Fibroblast of the conjunctiva (primary cell): ENCODE results near the gene ATG9B.
"Not testable (repeated sequence)": the region's sequence is repeated elsewhere in the genome, so short reads cannot be mapped to it uniquely, and the experiment has no call there.

Source experiments
- DNase-seq: peaks from one replicate; pipeline ENCODE4 v3.0.0-alpha.2; 2010; ENCODE audit warnings: low read depth

ATG9B gene

DNA sequence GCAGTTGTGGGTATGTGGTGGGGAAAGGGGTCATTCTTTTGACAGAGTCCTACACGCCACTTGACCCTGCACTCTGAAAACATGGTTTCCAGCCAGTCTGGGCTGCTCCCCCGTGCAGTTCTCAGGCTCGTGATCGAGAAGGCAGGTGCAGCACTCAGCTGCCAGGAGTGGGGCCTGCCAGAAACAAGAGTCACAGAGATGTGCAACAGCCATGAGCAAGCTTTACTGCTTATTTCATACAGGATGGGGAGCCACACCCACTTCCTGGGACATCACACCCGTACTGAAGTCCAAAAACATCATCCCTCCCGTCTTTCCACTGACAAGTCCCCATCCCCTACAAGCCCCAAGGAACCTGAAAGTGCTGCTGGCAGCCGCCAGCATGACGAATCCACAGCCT, 9.3 kb downstream of the ATG9B start:
- DNase-seq, result no peak

DNA sequence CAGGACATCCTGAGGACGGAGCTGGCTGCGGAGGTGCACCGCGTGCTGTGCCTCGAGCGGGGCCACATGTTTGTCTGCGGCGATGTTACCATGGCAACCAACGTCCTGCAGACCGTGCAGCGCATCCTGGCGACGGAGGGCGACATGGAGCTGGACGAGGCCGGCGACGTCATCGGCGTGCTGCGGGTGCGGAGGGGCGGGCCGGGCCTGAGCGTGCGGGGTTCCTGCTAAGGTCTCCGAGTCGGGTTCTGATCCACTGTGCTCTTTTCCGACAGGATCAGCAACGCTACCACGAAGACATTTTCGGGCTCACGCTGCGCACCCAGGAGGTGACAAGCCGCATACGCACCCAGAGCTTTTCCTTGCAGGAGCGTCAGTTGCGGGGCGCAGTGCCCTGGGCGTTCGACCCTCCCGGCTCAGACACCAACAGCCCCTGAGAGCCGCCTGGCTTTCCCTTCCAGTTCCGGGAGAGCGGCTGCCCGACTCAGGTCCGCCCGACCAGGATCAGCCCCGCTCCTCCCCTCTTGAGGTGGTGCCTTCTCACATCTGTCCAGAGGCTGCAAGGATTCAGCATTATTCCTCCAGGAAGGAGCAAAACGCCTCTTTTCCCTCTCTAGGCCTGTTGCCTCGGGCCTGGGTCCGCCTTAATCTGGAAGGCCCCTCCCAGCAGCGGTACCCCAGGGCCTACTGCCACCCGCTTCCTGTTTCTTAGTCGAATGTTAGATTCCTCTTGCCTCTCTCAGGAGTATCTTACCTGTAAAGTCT, 10.4 kb downstream of the ATG9B start:
- peak; percentile 65 for DNase-seq

DNA sequence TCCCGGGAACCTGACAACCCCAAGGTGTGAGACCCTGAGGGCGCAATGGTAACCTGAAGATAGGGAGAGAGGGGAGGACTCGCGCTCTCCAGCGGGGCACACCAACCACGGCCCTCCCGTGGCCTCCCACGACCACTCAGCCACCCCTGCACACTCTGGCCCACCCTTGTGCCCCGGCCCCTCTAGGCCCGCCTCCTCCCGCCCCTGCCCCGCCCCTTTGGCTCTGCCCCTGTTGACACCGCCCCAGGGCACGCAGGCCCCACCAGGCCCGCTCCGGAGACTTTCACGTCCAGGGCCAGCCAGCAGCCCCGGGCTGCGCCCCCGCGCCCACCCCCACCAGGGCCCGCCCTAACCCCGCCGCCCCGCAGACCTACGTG, 10.9 kb downstream of the ATG9B start:
- no peak for DNase-seq

DNA sequence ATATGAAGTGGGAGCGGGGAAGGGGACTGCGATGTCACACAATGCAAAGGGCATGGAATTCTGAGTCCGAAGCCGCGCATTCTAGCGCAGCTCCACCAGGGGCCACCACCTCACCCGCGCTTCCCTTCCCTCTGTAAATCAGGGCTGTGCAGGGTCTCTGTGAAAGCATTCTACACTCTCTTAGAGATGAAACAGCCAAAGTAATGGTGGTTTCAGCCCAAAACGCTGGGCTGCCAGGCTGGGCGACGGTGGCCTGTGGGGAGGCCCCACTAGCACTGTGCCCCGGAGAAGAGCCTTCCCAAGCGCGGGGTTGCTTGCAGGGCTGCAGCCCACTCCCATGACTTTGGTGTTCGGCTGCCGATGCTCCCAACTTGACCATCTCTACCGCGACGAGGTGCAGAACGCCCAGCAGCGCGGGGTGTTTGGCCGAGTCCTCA, 11.4 kb downstream of the ATG9B start:
- DNase-seq, result no peak

DNA sequence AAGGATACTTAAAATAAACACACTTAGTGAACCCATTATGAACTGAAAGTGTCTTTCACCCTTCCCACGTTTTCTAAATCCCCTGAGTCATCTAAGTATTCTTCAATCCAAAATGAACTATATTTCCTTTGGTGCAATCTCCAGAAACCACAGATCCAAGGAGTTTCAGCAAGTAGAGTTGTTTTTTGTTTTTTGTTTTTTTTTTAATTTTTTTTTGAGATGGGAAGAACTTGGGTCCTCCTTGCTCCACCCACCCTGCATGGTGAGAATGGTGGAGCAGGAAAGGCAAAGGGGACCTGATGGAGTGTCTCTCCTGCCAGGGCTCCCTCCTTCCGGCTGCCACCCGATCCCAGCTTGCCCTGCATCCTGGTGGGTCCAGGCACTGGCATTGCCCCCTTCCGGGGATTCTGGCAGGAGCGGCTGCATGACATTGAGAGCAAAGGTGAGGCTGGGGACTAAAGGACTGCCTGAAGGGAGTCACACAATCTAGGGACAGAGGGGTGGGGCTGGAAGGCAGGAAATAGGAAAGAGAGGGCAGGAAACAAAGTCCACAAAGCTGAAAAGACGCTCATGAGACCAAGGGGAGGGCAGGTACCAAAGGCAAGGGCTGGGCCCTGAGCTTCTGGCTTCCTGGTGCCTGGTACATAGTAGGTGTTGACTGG, 12.1 kb downstream of the ATG9B start:
- no peak for DNase-seq

DNA sequence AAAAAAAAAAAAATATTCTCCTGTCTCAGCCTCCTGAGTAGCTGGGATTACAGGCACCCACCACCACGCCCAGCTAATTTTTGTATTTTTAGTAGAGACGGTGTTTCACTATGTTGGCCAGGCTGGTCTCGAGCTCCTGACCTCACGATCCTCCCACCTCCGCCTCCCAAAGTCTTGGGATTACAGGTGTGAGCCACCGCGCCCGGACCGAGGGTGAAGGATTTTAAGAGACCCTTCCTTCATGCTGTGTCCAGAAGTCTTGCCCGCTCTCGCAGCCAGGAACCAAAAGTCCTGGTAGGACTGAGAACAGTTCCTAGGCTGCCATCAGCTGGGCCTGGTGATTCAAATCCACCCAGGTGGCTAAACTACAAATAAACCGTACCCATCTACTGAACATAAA, 12.7 kb downstream of the ATG9B start:
- not testable (repeated sequence) for DNase-seq

DNA sequence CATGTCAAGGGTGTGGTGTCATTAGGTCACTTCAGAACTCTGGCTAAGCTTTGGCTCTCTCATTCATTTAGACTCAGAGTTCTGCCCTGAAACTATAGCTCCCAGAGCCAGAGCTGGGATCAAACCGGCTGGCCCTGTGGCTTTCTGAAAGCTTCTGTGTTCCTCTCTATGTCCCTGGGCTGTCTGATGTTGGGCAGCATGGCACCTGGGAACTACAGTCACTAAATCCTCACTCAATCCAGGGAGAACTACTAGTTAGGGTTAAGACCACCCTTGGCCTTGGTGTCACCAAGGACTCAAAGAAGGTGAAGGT, 13.2 kb downstream of the ATG9B start:
- no peak for DNase-seq

DNA sequence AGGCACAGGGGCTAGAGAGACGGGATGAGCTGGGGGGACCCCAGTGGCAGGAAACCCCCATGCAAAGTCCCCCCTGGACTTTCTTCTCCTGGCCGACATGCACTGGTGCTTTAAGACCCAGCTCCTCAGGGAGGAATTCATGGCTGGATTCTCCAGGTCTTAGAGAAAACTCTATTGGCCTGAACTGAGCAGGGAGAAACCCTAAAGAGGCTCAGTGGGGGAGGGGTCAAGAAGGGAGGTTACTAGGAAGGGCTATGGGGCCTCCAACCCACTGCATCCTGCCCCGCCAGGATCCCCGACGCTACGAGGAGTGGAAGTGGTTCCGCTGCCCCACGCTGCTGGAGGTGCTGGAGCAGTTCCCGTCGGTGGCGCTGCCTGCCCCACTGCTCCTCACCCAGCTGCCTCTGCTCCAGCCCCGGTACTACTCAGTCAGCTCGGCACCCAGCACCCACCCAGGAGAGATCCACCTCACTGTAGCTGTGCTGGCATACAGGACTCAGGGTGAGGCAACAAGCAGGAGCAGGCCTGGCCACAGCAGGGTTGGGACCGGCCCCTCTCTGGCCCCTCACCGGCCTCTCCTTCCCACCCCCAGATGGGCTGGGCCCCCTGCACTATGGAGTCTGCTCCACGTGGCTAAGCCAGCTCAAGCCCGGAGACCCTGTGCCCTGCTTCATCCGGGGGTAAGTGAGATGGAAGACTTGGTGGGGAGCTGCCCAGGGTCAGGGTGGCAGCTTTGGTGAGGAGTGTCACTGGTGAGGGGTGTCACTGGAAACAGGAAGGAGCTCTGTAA, 13.8 kb downstream of the ATG9B start:
- DNase-seq, result no peak

DNA sequence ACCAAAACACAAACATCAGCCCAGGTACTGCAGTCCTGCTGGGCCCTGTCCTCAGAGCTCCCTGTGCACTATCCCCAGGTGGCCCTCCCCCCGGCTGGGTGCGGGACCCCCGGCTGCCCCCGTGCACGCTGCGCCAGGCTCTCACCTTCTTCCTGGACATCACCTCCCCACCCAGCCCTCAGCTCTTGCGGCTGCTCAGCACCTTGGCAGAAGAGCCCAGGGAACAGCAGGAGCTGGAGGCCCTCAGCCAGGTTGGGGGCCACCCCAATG, 14.3 kb downstream of the ATG9B start:
- no peak for DNase-seq

DNA sequence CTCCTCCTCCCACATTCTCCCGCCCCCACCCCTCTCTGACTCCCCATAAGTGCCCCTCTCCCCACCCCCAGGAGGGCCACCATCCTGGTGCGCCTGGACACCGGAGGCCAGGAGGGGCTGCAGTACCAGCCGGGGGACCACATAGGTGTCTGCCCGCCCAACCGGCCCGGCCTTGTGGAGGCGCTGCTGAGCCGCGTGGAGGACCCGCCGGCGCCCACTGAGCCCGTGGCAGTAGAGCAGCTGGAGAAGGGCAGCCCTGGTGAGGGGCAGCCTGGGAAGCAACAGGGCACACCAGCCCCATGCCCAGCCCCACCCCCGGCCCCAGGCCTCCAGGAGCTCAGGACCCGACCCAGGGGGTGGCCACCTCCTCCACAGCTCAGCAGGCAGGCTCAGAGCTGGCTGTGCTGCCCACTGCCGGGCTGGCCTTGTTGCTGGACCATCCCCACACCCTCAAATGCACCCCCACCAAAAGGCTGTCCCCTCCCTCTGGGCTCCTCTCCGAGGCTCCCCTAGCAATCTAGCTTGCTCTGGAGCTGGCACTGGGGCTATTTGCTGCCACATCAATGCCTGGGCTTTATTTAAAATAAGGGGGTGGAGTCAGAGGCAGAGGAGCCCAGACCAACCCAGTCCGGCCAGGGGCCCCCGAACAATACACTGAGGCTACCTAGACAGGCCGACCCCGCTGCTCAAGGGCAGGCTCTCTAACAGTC, 14.8 kb downstream of the ATG9B start:
- no peak for DNase-seq

DNA sequence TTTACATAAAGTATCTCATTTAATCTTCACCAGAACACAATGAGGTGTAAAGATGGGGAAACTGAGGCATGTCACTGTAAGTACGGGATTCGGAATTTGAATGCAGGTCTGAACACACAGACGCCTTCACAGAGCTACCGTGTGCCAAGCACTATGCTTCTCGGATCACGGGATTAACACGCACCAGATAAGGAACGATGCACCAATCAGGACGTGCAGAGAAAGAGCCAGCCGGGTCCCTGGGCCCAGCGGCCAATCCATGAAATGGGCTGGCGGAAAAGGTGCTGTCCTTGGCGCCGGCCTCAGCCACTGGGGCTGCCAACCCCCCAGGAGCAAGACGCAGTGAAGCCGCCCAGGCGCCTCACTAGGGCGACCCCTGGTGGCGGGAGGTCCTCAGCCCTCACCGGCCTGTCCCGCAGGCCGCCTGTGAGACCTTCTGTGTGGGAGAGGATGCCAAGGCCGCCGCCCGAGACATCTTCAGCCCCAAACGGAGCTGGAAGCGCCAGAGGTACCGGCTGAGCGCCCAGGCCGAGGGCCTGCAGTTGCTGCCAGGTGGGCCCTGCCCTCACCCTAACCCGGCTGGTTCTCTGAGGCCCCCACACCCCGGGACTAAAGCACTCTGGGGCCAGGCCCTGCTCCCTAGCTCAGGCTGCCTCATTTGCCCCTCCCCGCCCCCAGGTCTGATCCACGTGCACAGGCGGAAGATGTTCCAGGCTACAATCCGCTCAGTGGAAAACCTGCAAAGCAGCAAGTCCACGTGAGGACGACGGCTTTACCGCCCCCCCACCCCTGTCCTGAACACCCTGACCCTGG, 15.6 kb downstream of the ATG9B start:
- no peak for DNase-seq

DNA sequence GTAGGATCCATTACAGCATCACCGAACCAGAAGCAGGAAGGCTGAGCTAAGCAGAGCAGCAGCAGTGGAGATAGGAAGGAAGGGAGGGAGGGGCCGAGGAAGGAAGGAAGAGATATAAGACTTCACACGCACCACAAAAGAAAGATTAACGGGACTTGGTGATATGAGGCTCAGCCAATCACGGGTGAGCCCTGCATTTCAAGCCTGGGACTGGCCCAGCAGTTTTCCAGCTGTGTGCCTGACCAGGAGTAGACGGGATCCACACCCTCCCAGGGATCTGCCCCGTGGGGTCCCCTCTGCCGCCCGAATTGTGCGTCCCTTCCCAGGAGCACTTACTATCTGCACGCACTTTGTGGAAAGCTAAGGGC, 16.2 kb downstream of the ATG9B start:
- no peak for DNase-seq

DNA sequence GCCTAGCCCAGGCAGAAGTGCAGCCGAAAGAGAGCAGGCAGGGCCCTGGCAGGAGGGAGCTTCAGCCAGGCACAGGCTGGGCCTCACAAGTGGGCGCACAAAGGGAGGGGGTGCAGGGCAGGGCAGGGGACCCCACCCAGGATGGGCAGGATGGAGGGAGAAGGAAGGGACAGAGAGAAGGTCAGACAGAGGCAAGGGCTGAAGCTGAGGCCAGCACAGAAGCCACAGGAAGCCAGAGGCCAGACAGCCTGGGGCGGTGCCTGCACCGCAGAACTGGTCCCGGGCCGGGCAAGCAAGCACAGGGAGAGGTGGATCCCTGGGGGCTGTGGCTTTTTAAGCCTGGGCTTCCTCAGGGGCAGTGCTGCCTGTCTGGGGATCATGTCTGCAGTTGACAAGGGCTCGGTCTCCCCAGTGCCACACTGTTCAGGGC, 16.8 kb downstream of the ATG9B start:
- DNase-seq, result no peak

DNA sequence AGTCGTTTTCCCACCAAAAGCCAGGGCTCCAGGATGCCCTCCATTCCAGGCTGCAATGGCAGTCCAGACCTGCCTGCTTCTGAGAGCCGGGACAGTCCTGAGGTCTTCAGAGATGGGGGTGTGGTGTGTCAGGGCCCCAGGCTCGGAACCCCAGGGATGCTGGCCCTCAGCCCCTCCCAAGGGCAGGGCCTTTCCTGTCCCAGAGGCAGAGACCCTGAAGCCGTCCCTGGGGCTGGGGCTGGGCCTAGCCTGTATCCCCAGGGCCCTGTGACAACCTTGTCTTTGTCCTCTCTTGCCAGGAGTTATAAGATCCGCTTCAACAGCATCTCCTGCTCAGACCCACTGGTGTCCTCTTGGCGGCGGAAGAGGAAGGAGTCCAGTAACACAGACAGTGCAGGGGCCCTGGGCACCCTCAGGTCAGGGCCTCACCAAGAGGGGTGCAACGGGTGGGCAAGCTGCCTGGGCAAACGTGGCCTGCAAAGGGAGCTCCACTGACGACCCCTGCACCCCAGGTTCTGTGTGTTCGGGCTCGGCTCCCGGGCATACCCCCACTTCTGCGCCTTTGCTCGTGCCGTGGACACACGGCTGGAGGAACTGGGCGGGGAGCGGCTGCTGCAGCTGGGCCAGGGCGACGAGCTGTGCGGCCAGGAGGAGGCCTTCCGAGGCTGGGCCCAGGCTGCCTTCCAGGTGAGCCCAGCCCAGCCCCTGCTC, 17.5 kb downstream of the ATG9B start:
- DNase-seq, result no peak

DNA sequence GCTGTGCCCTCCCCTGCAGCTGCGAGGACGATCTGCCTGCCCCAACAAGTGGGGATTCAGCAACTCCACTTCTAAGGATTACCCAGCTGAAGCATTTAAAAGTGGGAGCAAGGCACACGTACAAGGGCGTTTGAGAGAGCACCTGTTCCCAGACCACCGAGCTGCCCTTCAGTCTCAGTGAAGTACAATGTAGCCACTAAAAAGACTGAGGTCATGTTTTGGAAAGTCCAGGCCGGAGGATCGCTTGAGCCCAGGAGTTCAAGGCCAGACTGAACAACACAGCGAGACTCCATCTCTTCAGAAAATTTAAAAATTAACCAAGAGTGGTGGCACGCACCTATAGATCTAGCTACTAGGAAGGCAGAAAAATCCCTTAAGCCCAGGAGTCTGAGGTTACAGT, 18.7 kb downstream of the ATG9B start:
- no peak for DNase-seq

DNA sequence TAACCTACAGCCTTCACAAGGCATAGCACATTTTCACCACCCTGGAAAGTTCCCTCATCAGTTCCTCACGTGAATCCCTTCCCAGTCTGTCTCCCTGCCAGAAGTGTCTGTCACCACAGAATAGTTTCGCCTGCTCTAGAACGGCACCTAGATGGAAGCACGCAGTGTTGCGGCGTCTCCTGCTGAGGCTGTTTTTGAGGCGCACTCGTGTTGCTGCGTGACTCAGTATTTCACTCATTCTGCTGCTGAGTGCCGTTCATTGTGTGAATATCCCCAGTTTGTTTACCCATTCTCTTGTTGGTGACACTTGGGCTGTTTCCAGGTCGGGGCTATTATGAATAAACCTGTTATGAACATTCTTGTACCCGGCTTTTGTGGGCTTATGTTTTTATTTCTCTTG, 20.7 kb downstream of the ATG9B start:
- DNase-seq, result no peak

DNA sequence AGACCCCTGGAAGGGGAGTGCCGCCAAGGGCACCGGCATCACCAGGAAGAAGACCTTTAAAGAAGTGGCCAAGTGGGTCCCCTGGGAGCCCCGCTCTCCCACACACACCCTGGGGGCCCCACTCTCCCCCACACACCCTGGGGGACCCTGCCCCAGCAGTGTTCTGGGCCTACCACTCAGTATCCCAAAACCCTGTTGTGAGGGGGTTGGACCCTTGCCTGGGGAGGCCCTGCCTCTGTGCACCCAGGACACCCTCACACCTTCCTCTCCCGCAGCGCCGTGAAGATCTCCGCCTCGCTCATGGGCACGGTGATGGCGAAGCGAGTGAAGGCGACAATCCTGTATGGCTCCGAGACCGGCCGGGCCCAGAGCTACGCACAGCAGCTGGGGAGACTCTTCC, 22.7 kb downstream of the ATG9B start:
- no peak for DNase-seq

DNA sequence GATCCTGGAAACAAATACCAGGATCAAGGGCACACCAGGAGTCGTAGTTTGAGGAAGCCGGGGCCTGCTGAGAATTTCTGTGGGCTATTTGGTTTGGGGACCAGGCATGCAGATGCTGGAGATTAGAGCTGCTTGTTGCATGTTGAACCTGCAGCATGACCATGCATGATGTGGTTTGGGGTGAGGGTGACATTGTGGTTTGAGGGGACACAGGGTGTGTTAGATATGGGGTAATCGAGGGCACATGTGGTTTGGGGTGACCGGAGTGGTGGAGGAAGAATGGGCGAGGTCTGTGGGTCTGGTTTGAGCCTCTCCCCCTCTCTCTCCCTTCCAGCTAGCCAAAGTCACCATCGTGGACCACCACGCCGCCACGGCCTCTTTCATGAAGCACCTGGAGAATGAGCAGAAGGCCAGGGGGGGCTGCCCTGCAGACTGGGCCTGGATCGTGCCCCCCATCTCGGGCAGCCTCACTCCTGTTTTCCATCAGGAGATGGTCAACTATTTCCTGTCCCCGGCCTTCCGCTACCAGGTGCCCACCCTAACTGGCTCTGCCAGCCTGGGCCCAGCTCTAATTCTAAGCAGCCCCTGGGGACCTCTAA, 23.3 kb downstream of the ATG9B start:
- no peak for DNase-seq

DNA sequence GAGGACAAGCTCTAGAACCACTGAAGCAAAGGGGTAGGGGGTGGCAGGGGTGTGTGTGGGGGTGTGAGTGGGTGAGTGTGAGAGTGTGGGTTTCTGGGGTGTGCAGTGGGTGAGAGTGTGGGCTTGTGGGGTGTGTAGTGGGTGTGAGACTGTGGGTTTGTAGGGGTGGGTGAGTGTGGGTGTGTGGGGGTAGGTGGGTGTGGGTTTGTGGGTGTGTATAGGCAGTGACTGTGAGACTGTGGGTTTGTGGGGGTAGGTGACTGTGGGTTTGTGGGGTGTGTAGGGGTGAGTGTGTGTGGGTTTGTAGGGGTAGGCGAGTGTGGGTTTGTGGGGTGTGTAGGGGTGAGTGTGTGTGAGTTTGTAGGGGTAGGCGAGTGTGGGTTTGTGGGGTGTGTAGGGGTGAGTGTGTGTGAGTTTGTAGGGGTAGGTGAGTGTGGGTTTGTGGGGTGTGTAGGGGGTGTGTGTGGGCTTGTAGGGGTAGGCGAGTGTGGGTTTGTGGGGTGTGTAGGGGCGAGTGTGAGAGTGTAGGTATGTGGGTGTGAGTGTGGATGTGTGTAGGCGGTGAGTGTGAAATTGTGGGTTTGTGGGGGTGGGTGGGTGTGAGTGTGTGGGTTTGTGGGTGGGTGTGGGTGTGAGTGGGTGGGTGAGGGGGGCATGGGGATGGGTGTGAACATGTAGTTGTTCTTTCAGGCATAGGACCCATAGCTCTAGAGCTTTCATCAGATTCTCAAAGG, 24.6 kb downstream of the ATG9B start:
- DNase-seq, result no peak

DNA sequence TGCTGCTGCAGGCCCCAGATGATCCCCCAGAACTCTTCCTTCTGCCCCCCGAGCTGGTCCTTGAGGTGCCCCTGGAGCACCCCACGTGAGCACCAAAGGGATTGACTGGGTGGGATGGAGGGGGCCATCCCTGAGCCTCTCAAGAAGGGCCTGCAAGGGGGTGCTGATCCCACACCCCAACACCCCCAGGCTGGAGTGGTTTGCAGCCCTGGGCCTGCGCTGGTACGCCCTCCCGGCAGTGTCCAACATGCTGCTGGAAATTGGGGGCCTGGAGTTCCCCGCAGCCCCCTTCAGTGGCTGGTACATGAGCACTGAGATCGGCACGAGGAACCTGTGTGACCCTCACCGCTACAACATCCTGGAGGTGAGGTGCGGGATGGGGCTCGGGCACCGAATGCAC, 25.3 kb downstream of the ATG9B start:
- DNase-seq, result no peak
